Measurements from ENCODE around the gene SUSD4. TPM values are rescaled to one million over a fixed set of nuclear protein-coding genes. Genes with fewer than 3 reads are reported as not detected.
A peak's percentile ranks its signal among the peaks of the same experiment; 100 is the strongest.

SUSD4 gene
- total RNA-seq, 6 experiments from 2014 or later = 0.33 to 0.96 (median 0.70) TPM

- H3K4me1 Mint-ChIP-seq (ENCODE audit: low read depth) = no peaks in the 10 kb centered on the region
- H3K36me3 Mint-ChIP-seq (ENCODE audit: low read depth) = no peaks in the 10 kb centered on the region
- peaks cover 8% of the 10 kb centered on the region for H3K27me3 Mint-ChIP-seq (ENCODE audit: insufficient read depth)
- TF ChIP-seq CTCF (IDR thresholded peaks at IDR 0.05) = no peak
- H3K9me3 Mint-ChIP-seq = no peaks in the 10 kb centered on the region
- no peak for DNase-seq
- H3K27ac Mint-ChIP-seq = no peak overlapping the region
- no peak overlapping the region for H3K4me3 Mint-ChIP-seq
Observed at GRCh38 chr1:223307544-223307943, 56.4 kb downstream of the SUSD4 start.

- H3K4me1 Mint-ChIP-seq (ENCODE audit: low read depth) = no peaks in the 10 kb centered on the region; the same call in 1 of the 2 replicates
- H3K36me3 Mint-ChIP-seq (ENCODE audit: low read depth) = no peaks in the 10 kb centered on the region
- DNase-seq = no peak
- no peak overlapping the region for H3K4me3 Mint-ChIP-seq
- no peaks in the 10 kb centered on the region for H3K9me3 Mint-ChIP-seq
- no peak overlapping the region for H3K27ac Mint-ChIP-seq
- TF ChIP-seq CTCF (IDR thresholded peaks at IDR 0.05) = no peak
- H3K27me3 Mint-ChIP-seq (ENCODE audit: insufficient read depth) = peaks cover 5% of the 10 kb centered on the region
Observed at GRCh38 chr1:223304931-223305330, 59.0 kb downstream of the SUSD4 start.

- Mint-ChIP-seq H3K36me3 (ENCODE audit: low read depth) (no peaks in the 10 kb centered on the region), H3K27me3 (ENCODE audit: insufficient read depth) (no peaks in the 10 kb centered on the region; the same call in 1 of the 2 replicates), H3K9me3 (no peaks in the 10 kb centered on the region), H3K4me3 (no peak overlapping the region), H3K27ac (no peak overlapping the region), H3K4me1 (ENCODE audit: low read depth) (no peaks in the 10 kb centered on the region; the same call in 1 of the 2 replicates)
- TF ChIP-seq CTCF (IDR thresholded peaks at IDR 0.05) = no peak
- DNase-seq = no peak
Observed at GRCh38 chr1:223301371-223301770, 62.6 kb downstream of the SUSD4 start.

GRCh38 chr1:223299553-223299952 is 64.4 kb downstream of the SUSD4 start:
- H3K36me3 Mint-ChIP-seq (ENCODE audit: low read depth) = no peaks in the 10 kb centered on the region
- TF ChIP-seq CTCF (IDR thresholded peaks at IDR 0.05) = no peak
- H3K27me3 Mint-ChIP-seq (ENCODE audit: insufficient read depth) = no peaks in the 10 kb centered on the region; the same call in 1 of the 2 replicates

GRCh38 chr1:223298701-223299100 is 65.3 kb downstream of the SUSD4 start:
- DNase-seq = peak; percentile 25
- H3K27ac Mint-ChIP-seq = peak overlapping the region; percentile 50; the same call in 1 of the 2 replicates
- no peak for TF ChIP-seq CTCF (IDR thresholded peaks at IDR 0.05)
- H3K4me1 Mint-ChIP-seq (ENCODE audit: low read depth) = no peaks in the 10 kb centered on the region; the same call in 1 of the 2 replicates
- H3K9me3 Mint-ChIP-seq = no peaks in the 10 kb centered on the region
- peak overlapping the region; percentile 64 for H3K4me3 Mint-ChIP-seq
- no peaks in the 10 kb centered on the region for H3K36me3 Mint-ChIP-seq (ENCODE audit: low read depth)
- H3K27me3 Mint-ChIP-seq (ENCODE audit: insufficient read depth) = no peaks in the 10 kb centered on the region; the same call in 1 of the 2 replicates

More at GRCh38 chr1:223299553-223299952, 64.4 kb downstream of the SUSD4 start:
- no peak overlapping the region for H3K27ac Mint-ChIP-seq
- no peak overlapping the region for H3K4me3 Mint-ChIP-seq
- H3K4me1 Mint-ChIP-seq (ENCODE audit: low read depth) = no peaks in the 10 kb centered on the region; the same call in 1 of the 2 replicates
- no peak for DNase-seq
- H3K9me3 Mint-ChIP-seq = no peaks in the 10 kb centered on the region
